Stimulated activated CD4-positive, alpha-beta T cell treated with anti-CD3 and anti-CD28 coated beads, Interleukin-2, amount 100 ng/mL, for 24 hours (primary cell): Measurements from ENCODE around the gene ACOX2.

Source experiments
- DNase-seq, 2 donors: peaks; one replicate each; pipeline ENCODE4 v3.0.0-alpha.2; 2020

The ACOX2 gene

DNA sequence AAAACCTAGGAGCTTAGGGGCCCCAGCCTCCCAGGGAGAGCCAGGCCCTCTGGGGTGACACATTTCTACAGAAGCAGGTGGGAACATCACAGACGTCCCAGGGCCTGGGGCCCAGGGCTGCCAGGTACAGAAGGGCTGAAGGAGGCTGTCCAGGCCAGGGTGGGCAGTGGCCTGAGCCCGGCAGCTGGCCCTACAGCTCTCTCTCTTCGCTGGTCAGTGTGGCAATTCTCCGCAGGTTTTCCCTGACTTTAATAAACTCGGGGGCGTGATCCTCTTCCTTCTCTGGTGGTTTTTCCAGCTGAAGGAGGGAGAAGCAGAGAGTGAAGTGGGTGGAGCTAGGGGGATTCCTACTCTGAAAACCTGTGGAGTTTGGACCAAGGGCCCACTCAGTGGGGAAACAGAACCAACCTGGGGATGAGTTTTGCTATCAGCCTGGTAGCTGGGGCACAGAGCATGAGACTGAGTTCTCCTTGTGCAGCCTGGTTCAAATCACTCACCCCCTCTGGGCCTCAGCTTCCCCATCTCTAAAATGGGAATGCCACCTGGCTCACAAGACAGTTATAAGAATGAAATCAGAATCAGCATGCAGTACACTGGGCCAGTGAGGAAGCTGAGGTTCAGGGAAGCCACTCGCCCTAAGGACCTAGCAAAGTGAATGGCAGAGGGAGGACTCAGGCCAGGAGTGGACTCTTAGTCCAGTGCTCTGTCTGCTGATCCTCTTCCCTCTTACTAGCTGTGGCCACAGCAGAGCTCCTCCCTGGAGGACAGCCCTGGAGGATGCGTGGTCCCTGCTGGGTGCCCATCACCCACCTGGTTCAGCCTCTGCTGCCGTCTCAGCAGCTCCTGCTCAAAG, 29.6 kb upstream of the ACOX2 start:
- DNase-seq = no peak

DNA sequence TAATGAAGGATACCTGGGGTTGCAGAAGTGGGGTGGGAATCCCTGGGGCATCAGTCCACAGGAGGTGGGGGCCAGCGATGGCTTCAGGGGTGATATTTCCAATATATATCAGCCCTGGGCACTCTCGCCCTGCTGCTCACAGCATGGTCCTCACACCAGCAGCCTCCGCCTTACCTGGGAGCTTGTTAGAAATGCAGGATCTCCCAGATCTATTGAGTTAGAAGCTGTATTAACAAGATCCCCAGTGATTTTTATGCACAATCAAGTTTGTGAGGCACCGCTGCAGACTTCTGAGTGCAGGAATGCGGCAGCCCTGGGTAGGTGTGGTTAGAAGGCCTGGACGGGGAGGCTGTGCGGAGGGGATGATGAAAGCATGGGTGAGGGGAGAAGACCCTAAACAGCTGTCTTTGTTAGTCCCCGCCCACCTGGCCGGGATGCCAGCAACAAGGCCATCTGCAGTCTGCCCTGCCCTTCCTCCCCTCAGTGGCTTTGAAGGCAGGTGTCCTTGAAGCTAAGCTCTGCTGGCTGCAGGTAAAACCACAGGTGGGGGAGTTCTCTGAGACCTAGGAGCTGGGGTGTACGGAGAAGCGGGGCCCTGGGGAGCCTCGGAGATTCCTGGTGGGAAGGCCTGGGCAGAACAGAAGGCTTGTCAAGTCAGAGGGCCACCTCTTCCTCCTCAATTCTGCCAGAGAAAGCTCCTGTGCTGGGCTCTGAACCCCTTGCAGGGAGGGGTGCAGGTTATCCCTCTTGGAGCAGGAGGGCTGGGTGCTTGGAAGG, 28.8 kb upstream of the ACOX2 start:
- no peak for DNase-seq

DNA sequence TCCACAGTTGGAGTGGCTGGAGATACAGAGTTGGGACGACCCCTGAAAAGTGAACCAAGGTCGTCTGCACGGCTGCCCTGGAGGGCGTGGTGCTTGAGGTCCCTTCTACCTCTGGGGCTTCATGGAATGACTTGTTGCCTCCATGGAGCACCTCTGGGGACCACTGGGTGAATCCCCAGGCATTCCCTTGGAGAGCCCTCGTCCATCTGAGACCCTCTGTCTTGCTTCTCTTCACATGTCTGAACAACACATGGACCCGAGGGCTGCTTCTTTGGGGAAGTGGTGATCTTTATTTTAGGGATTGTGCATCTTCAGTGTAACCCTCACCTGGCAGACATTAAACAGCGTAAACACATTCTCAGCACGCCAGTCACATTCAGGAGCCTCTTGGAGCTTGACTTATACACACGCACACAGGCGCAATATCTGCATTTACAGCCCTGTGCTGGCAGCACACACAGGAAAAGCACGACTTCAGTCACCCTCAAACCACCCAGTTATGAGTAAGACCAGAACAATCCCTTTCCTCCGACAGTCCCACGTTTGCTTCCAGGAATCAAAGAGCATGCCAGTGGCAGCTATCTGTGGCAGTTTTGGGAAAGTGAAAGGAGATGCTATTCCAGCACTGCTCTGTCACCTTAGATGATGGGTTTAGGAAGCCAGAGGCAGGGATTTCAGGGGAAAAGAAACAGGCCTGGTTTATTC, 27.6 kb upstream of the ACOX2 start:
- no peak for DNase-seq

DNA sequence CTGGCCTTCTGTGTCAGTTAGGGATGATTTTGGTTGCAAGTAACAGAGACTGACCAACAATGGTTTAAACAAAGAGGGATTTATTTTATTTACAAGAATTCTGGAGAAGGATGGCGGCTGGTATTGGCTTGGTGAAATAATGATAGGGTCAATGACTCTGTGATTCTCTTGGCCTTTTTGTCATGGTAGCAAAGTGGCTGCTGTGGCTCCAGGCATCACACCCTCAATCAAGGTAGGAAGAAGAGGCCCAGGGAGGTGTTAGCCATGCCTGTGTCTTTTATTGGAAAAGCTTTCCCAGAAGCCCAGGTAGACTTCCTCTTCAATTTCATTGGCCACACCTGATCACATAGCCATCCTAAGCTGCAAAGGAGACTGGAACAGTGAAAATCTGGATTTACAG, 27.1 kb upstream of the ACOX2 start:
- no peak for DNase-seq

- DNase-seq = no peak
Observed at GRCh38 chr3:58563386-58564035, 26.5 kb upstream of the ACOX2 start.

DNA sequence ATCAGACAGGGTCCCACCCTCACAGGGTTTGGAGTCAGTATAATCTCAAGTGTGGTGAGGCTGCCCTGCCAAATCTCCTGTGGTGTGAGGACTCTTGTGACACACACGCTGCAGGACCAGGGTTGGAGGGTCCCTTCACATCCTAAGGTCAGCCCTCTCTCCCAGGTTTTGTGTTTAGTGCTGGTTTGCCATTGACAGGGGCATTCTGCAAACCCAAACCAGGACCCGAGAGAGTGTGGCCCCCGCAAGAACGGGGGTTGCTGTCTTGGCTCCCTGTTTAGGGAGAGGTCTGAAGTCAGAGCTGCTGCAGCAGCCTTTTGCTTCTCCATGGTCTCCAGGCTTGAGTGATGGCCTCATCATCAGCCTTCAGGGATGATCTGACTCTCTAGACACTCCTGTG, 25.5 kb upstream of the ACOX2 start:
- DNase-seq = no peak

DNA sequence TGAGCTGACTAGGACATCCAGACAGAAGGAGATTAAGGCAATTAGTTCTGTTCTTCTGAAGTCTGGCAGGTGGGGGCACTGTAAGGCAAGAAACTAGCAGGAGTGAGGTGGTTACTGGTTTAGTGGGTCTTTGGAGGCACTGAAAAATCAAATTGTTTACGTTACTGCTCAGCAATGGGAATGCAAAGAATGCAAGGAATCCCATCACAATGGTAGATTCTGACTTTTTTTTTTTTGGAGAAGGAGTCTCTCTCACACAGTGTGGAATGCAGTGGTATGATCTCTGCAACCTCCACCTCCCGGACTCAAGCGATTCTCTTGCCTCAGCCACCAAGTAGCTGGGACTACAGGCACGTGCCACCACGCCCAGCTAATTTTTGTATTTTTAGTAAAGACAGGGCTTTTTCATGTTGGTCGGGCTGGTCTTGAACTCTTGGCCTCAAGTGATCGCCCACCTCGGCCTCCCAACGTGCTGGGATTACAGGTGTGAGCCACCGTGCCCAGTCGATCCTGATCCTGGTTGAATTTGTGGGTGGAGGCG, 23.9 kb upstream of the ACOX2 start:
- DNase-seq = no peak

DNA sequence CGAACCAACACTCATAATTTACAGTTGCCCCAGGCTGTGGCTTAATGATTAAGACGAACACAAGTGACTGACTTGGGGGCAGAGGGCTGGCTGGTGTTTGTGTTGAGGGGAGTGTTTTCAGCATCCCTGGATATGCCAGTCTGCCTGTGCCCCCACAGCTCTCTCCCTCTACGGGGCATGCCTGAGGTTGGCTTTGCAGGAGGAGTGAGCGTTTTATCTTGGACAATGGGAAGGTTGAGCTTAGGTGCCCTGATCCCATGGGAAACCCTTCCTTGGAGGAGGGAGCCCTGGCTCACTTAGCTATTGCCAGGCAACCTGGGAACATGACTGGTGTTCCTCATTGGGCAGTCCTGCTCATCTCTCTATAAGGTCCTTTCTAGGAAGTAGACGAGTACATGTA, 22.6 kb upstream of the ACOX2 start:
- DNase-seq = no peak

- DNase-seq = no peak
Observed at GRCh38 chr3:58557491-58557890, 20.5 kb upstream of the ACOX2 start.

DNA sequence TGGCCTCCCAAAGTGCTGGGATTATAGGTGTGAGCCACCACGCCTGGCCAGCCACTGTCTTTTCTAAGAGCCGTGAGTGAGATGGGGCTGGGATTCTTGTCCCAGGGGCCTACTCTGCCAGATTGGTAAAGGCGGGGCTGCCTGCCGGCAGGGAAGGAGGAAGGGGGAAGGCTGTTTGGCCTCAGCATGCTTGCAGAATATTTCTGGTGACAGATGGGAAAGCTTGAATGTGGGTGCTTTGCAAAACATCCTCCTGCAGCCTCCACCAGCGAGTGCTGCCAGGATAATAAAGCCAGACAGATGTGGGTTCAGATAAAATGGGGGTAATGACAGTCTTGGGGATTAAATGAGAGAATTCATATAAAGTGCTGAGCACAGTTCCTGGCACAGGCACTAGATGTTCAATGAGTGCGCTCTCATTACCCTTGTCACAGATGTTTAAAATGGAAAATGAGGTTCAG, 19.8 kb upstream of the ACOX2 start:
- no peak for DNase-seq

DNA sequence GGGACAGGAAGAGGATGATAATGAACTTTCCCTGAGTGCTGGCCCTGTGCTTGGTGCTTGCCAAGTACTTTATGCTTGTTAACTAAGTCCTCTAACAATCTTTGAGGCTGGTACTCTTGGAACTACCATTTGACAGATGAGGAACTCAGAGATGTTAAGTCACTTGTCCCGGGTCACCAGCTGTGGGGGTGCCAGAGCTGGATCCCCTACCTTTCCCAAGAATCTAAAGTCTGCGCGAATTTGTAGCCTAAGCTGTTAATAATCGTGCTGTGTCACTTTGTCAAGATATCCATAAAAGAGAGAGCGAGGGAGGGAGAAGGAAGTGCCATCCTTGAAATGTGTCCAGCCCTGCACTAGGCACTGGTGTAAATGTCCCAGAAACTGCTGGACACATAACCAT, 19.0 kb upstream of the ACOX2 start:
- DNase-seq = no peak

- no peak for DNase-seq
Observed at GRCh38 chr3:58555203-58555602, 18.2 kb upstream of the ACOX2 start.

DNA sequence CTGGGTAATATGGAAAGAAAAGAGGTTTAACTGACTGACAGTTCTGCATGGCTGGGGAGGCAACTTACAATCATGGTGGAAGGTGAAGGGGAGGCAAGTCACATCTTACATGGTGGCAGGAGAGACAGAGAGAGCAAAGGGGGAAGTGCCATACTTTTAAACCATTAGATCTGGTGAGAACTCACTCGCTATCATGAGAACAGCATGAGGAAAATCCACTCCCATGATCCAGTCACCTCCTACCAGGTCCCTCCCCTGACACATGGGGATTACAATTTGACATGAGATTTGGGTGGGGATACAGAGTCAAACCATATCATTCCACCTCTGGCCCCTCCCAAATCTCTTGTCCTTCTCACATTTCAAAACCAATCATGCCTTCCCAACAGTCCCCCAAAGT, 16.0 kb upstream of the ACOX2 start:
- no peak for DNase-seq

- DNase-seq = no peak
Observed at GRCh38 chr3:58551636-58552180, 14.7 kb upstream of the ACOX2 start.

GRCh38 chr3:58544541-58544940, 7.6 kb upstream of the ACOX2 start:
- DNase-seq = no peak

- DNase-seq = no peak
Observed at GRCh38 chr3:58540176-58540858, 3.3 kb upstream of the ACOX2 start.

DNA sequence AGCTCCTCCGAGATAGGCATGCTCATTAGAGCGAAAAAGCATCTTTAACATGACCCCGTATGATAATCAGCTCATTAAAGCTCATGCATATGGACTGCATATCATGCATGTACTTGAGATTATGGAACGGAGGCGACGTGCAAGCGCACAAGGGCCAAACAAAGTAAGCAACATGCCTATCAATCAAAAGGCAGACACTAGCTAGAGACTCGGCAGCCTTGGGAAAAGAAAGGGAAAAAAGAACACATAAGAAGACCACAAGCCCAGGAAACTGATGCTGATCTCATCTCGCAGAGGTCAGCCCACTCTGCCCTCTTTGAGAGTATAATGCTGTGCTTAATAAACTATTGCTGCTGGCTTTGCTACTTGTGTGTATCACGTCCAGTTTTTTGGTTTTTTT, 2.6 kb upstream of the ACOX2 start:
- no peak for DNase-seq

DNA sequence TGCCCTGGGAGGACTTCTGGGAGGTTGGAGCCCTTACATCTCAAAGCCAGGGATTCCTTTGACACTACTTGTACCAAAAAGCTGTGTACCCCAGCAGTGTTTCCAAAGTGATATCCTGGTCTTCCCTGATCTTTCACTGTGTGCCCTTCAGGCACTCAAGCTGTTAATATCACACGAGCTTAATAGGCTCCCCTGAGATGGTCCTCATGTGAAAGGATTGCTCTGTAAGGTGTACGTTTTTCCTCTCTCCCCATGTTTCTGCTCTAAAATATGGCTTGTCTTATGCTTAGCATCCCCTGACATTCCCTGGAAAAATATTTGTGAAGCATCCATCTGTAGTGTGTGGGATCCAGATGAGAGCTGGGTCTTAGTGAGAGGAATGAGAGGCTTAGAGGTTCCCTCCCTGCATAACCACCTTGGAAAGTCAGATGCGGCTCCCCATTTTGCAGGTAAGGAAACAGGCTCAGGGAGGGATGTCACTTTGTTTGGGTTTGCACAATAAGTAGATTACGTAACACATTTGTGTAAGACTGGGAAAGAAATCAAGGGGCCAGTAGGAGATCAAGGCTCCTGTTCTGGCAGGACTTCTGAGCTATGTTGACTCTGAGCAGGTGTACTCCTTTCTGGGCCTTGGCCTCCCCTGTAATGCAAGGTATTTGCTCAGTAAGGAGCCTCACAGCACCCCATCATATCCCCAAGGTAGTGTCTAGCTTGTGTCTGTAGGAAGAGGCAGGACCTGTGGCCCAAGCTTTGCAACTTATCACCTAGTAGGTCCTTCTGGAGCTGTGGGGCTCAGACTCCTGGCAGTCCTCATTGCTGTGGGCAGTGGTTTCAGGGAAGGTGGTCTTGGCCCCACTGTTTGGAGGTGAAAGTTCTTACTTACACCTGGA, 667 bp upstream of the ACOX2 start:
- DNase-seq = no peak

DNA sequence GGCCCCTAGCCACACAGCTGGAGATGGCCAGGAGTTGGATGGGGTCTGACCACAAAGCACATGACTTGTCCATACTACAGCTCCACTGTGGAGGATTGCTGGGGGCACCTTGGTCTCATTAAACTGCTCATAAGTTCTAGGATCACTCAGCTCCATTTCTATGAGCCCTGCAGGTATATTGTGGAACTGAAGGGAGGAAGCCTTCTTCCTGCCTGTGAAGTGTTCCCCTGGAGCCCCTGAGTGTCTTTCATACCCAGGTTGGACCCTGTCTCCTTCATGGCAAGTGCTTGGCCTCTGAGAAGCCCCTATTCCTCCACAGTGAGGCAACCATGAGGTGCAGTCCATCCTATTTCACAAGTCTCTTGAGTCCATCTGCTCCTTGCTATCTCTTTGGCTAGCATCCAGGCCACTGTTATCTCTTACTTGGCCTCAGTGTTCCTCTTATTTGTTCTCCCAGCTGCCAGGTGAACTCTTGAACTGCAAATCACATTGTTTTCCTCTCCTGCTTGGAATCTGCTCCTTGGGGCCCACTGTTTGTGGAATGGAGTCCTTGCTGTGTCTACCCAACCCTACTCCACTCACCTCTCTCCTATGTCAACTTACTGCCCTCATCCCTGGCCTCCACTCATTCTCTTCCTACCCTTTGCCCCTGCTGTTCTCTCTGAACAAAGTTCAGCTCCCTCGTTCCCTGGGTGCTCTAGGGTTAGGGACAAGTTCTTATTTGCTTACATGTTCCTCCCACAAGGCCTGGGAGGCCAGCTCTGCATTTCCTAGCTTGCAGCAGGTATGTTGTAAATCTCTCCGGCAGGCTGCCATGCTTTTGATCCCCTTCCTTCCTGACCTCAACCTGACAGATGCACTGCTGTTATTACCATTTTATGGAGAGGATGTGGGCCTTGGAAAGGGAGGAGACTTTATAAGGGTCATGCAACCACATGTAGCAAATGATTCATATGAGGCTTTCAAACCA, 1.2 kb downstream of the ACOX2 start:
- no peak for DNase-seq
